Large intestine (tissue), 12 donors: Measurements from ENCODE around the gene GNS. TPM values are rescaled to one million over a fixed set of nuclear protein-coding genes. Genes with fewer than 3 reads are reported as not detected.
"Not testable (repeated sequence)": the region's sequence is repeated elsewhere in the genome, so short reads cannot be mapped to it uniquely, and the experiment has no call there.

ENCODE experiments used
- DNase-seq, 2 donors: peaks; one replicate each; pipeline versions ENCODE4 v3.0.0 to v3.0.0-alpha.2; 2013
- H3K27ac ChIP-seq: one replicate; pipeline ENCODE4 v1.5.1; 2013; ENCODE audit warnings: low read length
- H3K27me3 ChIP-seq: 2 replicates; pipeline ENCODE4 v1.6.1; 2013; ENCODE audit warnings: low read length; ENCODE audit not compliant: control insufficient read depth, insufficient read depth
- H3K36me3 ChIP-seq: 2 replicates; pipeline ENCODE4 v1.6.1; 2013; ENCODE audit warnings: low read length; ENCODE audit not compliant: control insufficient read depth, insufficient read depth
- H3K4me1 ChIP-seq: one replicate; pipeline ENCODE4 v1.6.1; 2013; ENCODE audit warnings: low read length; ENCODE audit not compliant: control insufficient read depth, insufficient read depth
- H3K4me3 ChIP-seq: one replicate; pipeline ENCODE4 v1.5.1; 2013; ENCODE audit warnings: low read length
- H3K9me3 ChIP-seq: one replicate; pipeline ENCODE4 v1.6.1; 2013; ENCODE audit warnings: mild to moderate bottlenecking, low read depth, low read length, moderate library complexity; ENCODE audit not compliant: control insufficient read depth
- WGBS: methylation state at CpG from one replicate; pipeline ENCODE4 v1.1.5; 2013; ENCODE audit warnings: low lambda C conversion rate; ENCODE audit not compliant: insufficient coverage; 5-methylcytosine and 5-hydroxymethylcytosine counted together
- long read RNA-seq, 11 donors: transcript quantifications; one replicate each; lab custom pipeline, GENCODE V29; 2026
- polyA plus RNA-seq: library from polyadenylated mRNA; unstranded; fragments of 120-200 nt; gene quantifications from one replicate; pipeline ENCODE4 v1.2.1, GENCODE V29; 2013

GNS gene
- 337 TPM for polyA plus RNA-seq
- long read RNA-seq, donor 1, full-length matches to known transcripts: 43 of 111 reads
- long read RNA-seq, donor 1, partial matches to known transcripts: 68 of 111 reads
- long read RNA-seq, donor 1, other reads (novel, unspliced or antisense): 0 of 111 reads
- long read RNA-seq, donor 2, full-length matches to known transcripts: 93 of 270 reads
- long read RNA-seq, donor 2, partial matches to known transcripts: 177 of 270 reads
- long read RNA-seq, donor 2, other reads (novel, unspliced or antisense): 0 of 270 reads
- long read RNA-seq, donor 3: 0 reads
- long read RNA-seq, donor 4, full-length matches to known transcripts: 7 of 19 reads
- long read RNA-seq, donor 4, partial matches to known transcripts: 12 of 19 reads
- long read RNA-seq, donor 4, other reads (novel, unspliced or antisense): 0 of 19 reads
- long read RNA-seq, donor 5, full-length matches to known transcripts: 16 of 30 reads
- long read RNA-seq, donor 5, partial matches to known transcripts: 14 of 30 reads
- long read RNA-seq, donor 5, other reads (novel, unspliced or antisense): 0 of 30 reads
- long read RNA-seq, donor 6, full-length matches to known transcripts: 71 of 173 reads
- long read RNA-seq, donor 6, partial matches to known transcripts: 102 of 173 reads
- long read RNA-seq, donor 6, other reads (novel, unspliced or antisense): 0 of 173 reads
- long read RNA-seq, donor 7, full-length matches to known transcripts: 14 of 31 reads
- long read RNA-seq, donor 7, partial matches to known transcripts: 17 of 31 reads
- long read RNA-seq, donor 7, other reads (novel, unspliced or antisense): 0 of 31 reads
- long read RNA-seq, donor 8, full-length matches to known transcripts: 87 of 347 reads
- long read RNA-seq, donor 8, partial matches to known transcripts: 255 of 347 reads
- long read RNA-seq, donor 8, other reads (novel, unspliced or antisense): 5 of 347 reads
- long read RNA-seq, donor 9, full-length matches to known transcripts: 66 of 110 reads
- long read RNA-seq, donor 9, partial matches to known transcripts: 44 of 110 reads
- long read RNA-seq, donor 9, other reads (novel, unspliced or antisense): 0 of 110 reads
- long read RNA-seq, donor 10, full-length matches to known transcripts: 63 of 133 reads
- long read RNA-seq, donor 10, partial matches to known transcripts: 70 of 133 reads
- long read RNA-seq, donor 10, other reads (novel, unspliced or antisense): 0 of 133 reads
- long read RNA-seq, donor 11, full-length matches to known transcripts: 62 of 144 reads
- long read RNA-seq, donor 11, partial matches to known transcripts: 82 of 144 reads
- long read RNA-seq, donor 11, other reads (novel, unspliced or antisense): 0 of 144 reads

GRCh38 chr12:64759035-64759894, at the start of gene GNS:
GNS (minus strand) TSS chr12:64759406; CDS start chr12:64759276, 130 bp downstream.
- peak; percentile 96 to 98 for DNase-seq
- Histone ChIP-seq H3K27me3 (no peaks in the 10 kb centered on the region), H3K9me3 (no peaks in the 10 kb centered on the region), H3K27ac (peak within 1 kb of the TSS; percentile 97), H3K36me3 (peaks cover 8% of the 10 kb centered on the region), H3K4me1 (peaks cover 3% of the 10 kb centered on the region), H3K4me3 (peak within 1 kb of the TSS; percentile 95)
- WGBS: 2% methylated on average over 18 of the region's 67 CpGs

GRCh38 chr12:64808110-64808509, 48.9 kb upstream of the GNS start:
- H3K9me3 ChIP-seq: no peaks in the 10 kb centered on the region
- no peak for DNase-seq
- H3K27ac ChIP-seq: no peak overlapping the region
- no peaks in the 10 kb centered on the region for H3K4me1 ChIP-seq
- no peaks in the 10 kb centered on the region for H3K36me3 ChIP-seq
- no peak overlapping the region for H3K4me3 ChIP-seq
- H3K27me3 ChIP-seq: no peaks in the 10 kb centered on the region
- WGBS: no CpG with 5 or more reads among the region's 5 CpGs

GRCh38 chr12:64806593-64807460, 47.6 kb upstream of the GNS start:
- 100% methylated on average over 2 of the region's 7 CpGs for WGBS
- Histone ChIP-seq H3K4me1 (no peaks in the 10 kb centered on the region), H3K27ac (no peak overlapping the region), H3K36me3 (no peaks in the 10 kb centered on the region), H3K4me3 (no peak overlapping the region), H3K9me3 (no peaks in the 10 kb centered on the region), H3K27me3 (no peaks in the 10 kb centered on the region)
- DNase-seq: no peak

GRCh38 chr12:64806173-64806572, 47.0 kb upstream of the GNS start:
- 83% methylated on average over 1 of the region's 2 CpGs for WGBS
- no peak overlapping the region for H3K4me3 ChIP-seq
- no peaks in the 10 kb centered on the region for H3K9me3 ChIP-seq
- no peaks in the 10 kb centered on the region for H3K27me3 ChIP-seq
- DNase-seq: no peak
- no peaks in the 10 kb centered on the region for H3K4me1 ChIP-seq
- H3K36me3 ChIP-seq: no peaks in the 10 kb centered on the region
- H3K27ac ChIP-seq: no peak overlapping the region

GRCh38 chr12:64802180-64802775, 43.1 kb upstream of the GNS start:
- H3K27ac ChIP-seq, H3K27me3 ChIP-seq, H3K4me3 ChIP-seq, H3K4me1 ChIP-seq, H3K9me3 ChIP-seq, H3K36me3 ChIP-seq: not testable (repeated sequence)
- WGBS: 0% methylated on average over 1 of the region's 8 CpGs
- peak in 1 of 2 donors; percentile 9 for DNase-seq

GRCh38 chr12:64801381-64801780, 42.2 kb upstream of the GNS start:
- Histone ChIP-seq H3K4me1 (no peaks in the 10 kb centered on the region), H3K36me3 (no peaks in the 10 kb centered on the region), H3K4me3 (no peak overlapping the region), H3K27me3 (no peaks in the 10 kb centered on the region), H3K9me3 (no peaks in the 10 kb centered on the region), H3K27ac (no peak overlapping the region)
- 40% methylated on average over 1 of the region's 2 CpGs for WGBS
- no peak for DNase-seq

GRCh38 chr12:64800640-64801039, 41.4 kb upstream of the GNS start:
- Histone ChIP-seq H3K27ac (no peak overlapping the region), H3K36me3 (no peaks in the 10 kb centered on the region), H3K4me3 (no peak overlapping the region), H3K27me3 (no peaks in the 10 kb centered on the region), H3K9me3 (no peaks in the 10 kb centered on the region), H3K4me1 (no peaks in the 10 kb centered on the region)
- DNase-seq: no peak
- WGBS: 33% methylated on average over 1 of the region's 5 CpGs

- DNase-seq: no peak
- Histone ChIP-seq H3K27me3 (no peaks in the 10 kb centered on the region), H3K36me3 (peaks cover 2% of the 10 kb centered on the region), H3K9me3 (no peaks in the 10 kb centered on the region), H3K4me3 (no peak overlapping the region), H3K27ac (no peak overlapping the region), H3K4me1 (no peaks in the 10 kb centered on the region)
Measured at GRCh38 chr12:64798165-64798564, 39.0 kb upstream of the GNS start.

- Histone ChIP-seq H3K9me3 (no peaks in the 10 kb centered on the region), H3K4me3 (no peak overlapping the region), H3K36me3 (peaks cover 2% of the 10 kb centered on the region), H3K27me3 (no peaks in the 10 kb centered on the region), H3K4me1 (no peaks in the 10 kb centered on the region), H3K27ac (no peak overlapping the region)
- DNase-seq: no peak
- no CpG with 5 or more reads among the region's 1 CpG for WGBS
Measured at GRCh38 chr12:64797156-64797555, 38.0 kb upstream of the GNS start.
